ENCODE measurements around the gene SDSL.

DNA sequence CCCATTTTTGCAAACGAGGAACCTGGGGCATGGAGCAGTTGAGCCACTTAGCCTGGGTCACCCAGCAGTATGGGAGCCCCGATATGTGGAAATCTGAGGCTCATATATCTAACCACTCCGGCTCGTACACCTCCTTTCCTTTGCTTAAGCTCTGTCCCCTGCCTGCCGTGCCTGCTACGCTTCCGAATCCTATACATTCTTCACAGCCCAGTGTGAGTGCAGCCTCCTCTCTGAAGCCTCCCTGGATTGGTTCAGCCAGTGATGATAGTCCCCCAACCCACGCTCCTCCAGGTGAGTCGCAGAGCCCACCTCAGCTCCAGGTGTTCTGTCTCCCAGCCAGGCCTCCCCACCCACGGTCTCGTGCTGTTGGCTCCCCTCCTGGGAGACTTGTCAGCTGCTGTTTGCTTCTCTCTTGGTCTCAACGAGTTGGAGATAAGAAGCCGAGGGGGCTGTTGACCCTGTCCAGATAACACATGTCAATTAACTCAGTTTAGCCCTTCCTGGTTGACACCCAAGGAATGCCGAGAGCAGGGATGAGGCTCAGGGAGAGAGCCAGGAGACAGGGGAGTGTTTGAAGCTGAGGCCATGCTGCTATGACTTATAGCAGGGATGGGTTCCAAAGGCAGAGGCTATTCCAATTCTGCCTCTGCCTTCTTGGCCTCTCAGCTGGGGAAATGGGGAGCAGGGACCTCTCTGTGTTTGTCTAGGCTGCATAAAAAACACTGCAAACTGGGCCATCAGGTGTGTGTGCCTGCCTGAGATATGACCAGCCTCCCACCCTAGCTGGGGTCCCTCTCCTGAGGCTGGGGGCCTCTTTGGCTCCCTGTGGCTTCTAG lies 19.0 kb downstream of the SDSL start:
- TF ChIP-seq, protein P1, sequence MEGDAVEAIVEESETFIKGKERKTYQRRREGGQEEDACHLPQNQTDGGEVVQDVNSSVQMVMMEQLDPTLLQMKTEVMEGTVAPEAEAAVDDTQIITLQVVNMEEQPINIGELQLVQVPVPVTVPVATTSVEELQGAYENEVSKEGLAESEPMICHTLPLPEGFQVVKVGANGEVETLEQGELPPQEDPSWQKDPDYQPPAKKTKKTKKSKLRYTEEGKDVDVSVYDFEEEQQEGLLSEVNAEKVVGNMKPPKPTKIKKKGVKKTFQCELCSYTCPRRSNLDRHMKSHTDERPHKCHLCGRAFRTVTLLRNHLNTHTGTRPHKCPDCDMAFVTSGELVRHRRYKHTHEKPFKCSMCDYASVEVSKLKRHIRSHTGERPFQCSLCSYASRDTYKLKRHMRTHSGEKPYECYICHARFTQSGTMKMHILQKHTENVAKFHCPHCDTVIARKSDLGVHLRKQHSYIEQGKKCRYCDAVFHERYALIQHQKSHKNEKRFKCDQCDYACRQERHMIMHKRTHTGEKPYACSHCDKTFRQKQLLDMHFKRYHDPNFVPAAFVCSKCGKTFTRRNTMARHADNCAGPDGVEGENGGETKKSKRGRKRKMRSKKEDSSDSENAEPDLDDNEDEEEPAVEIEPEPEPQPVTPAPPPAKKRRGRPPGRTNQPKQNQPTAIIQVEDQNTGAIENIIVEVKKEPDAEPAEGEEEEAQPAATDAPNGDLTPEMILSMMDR (conservative IDR thresholded peaks at IDR 0.05): no peak
- no peak for TF ChIP-seq ZFX (IDR thresholded peaks at IDR 0.05)
